GM13976 (cell line): ENCODE measurements around the gene CCL17.

Source experiments
- DNase-seq: peaks from one replicate; pipeline ENCODE4 v3.0.0; 2012; ENCODE audit warnings: low spot score
- in situ Hi-C: fragments of 300-500 bp; cut with MboI; formaldehyde crosslinking; loops from one replicate; pipeline ENCODE4 v1.12.0; 2022; ENCODE audit warnings: low sequenced_read_pairs, mixed read lengths, inconsistent platforms; ENCODE audit not compliant: unreplicated experiment
- TF ChIP-seq, protein P1 (sequence below): IDR thresholded peaks from 2 replicates; pipeline ENCODE4 v1.5.1; 2012; ENCODE audit warnings: borderline replicate concordance, mild to moderate bottlenecking; ENCODE audit not compliant: insufficient read depth; ENCODE audit errors: extremely low read depth, missing control alignments, control extremely low read depth

Gene CCL17

DNA sequence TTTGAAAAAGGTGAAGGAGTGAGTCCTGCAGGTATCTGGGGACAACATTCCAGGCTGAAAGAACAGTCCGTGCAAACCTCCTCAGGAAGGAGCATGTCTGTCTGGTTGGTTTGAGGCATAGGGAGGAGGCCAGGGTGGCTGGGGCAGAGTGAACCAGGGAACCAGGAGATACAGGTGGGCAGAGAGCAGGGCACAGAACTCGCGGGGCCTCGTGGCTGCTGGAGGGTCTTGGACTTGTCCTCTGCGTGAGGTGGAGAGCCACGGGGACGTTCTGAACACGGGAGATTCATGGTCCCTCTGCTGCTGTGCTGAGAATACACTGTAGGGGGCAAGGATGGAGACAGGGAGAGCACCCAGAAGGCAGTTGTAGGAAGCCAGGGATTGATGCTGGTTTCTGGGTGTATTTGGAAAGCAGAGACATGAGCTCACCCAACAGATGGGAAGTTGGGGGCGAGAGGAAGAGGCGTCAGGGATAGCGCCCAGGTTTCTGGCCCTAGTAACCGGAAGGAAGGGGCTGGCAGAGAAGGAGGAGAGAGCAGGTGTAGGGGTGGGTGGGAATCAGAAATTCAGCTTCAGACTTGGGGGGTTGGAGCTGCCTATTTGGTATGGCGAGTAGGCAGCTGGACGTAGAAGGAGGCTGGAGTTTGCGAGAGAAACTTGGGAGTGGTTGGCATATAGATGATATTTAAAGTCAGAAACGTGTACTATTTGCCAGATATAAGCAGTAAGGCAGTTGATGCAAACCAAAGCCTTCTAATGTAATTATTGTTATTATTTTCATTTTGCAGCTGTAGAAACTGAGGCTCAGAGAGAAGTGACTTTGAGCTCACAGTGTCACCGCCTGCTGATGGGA lies at the start of gene CCL17:
TSS of gene CCL17 (plus strand) at position 803 of the 853 bp plus-strand sequence. CDS start 9,166 bp downstream, outside the sequence.
- no peak for DNase-seq
- TF ChIP-seq, protein P1, sequence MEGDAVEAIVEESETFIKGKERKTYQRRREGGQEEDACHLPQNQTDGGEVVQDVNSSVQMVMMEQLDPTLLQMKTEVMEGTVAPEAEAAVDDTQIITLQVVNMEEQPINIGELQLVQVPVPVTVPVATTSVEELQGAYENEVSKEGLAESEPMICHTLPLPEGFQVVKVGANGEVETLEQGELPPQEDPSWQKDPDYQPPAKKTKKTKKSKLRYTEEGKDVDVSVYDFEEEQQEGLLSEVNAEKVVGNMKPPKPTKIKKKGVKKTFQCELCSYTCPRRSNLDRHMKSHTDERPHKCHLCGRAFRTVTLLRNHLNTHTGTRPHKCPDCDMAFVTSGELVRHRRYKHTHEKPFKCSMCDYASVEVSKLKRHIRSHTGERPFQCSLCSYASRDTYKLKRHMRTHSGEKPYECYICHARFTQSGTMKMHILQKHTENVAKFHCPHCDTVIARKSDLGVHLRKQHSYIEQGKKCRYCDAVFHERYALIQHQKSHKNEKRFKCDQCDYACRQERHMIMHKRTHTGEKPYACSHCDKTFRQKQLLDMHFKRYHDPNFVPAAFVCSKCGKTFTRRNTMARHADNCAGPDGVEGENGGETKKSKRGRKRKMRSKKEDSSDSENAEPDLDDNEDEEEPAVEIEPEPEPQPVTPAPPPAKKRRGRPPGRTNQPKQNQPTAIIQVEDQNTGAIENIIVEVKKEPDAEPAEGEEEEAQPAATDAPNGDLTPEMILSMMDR = no peak
- in situ Hi-C loops = loop anchor here (25.0 kb wide), 1 partner anchor 317 kb away; the partner anchor contains the start of gene CPNE2

DNA sequence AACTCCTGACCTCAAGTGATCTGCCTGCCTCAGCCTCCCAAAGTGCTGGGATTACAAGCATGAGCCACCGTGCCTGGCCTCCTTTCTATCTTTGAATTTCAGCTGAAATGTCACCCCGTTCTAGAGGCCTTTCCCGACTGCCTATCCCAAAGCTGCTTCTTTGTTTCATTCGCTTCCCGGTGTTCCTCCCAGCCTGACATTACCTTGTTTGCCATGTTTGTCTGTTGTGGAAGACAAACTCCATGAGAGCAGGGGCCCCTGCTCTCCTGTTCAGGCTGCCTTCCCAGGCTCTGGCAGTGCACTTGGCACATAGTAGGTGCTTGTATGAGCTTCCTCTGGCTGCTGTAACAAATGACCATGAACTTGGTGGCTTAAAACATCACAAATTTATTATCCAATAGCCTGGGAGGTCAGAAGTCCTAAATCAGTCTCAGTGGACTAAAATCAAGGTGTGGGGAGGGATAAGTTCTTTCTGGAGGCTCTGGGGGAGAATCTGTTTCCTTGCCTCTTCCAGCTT lies 48.6 kb upstream of the CCL17 start:
- in situ Hi-C loops = no loop called here
- TF ChIP-seq, protein P1 = no peak
- no peak for DNase-seq

DNA sequence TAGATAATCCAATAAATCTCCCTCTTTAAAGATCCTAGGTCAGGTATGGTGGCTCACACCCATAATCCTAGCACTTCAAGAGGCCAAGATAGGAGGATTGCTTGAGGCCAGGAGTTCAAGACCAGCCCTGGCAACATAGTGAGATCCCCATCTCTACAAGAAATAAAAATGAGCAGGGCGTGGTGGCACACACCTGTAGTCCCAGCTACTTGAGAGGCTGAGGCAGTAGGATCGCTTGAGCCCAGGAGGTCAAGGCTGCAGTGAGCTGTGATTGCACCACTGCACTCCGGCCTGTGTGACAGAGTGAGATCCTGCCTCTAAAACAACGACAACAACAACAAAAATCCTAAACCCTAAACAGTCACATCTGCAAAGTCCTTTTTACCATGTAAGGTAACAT lies 48.0 kb upstream of the CCL17 start:
- DNase-seq = no peak
- TF ChIP-seq, protein P1 = no peak
- in situ Hi-C loops = no loop called here

DNA sequence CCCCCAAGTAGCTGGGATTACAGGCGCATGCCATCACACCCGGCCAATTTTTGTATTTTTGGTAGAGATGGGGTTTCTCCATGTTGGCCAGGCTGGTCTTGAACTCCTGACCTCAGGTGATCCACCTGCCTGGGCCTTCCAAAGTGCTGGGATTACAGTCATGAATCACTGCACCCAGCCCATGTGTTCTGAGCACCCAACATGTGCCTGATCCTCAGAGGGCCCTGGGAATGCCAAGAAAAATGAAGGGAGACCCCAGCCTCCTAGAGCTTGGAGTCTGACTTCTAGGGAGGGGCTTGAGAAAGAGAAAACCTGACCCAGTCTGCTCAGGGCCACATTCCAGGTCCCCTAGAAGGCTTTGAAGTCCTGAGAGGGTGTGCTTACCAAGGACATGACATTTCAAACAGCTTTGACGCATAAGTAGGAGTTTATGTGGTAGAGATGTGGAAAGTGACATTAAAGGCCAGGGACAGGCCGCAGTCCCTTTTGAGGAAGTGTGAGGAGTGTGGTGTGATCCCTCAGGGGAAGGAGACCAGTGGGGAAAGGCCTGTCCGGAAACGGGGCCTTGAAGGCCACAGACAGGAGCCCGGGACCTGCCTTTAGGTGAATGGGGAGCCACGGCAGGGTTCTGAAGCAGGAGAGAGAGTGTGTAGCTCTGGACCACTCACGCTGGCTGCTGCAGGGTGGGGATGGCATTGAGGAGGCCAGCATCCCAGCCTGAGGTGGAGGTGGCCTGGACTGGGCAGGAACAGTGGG lies 47.1 kb upstream of the CCL17 start:
- TF ChIP-seq, protein P1 = no peak
- in situ Hi-C loops = no loop called here
- peak; percentile 62 for DNase-seq

DNA sequence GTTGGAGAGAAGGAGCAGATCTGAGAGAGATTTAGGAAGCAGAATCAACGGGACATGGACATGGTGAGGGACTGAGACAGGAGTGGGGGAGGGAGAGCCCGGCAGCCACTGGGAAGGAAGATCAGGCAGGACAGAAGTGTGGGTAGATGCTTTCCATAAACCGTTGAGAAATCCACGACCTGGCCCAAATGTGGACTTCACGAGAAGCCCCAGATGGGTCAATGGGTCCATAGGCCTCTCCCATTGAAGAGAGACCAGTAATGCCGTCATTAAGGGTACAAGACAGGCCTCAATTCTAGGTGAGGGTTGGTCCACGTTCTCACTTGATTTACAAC lies 46.5 kb upstream of the CCL17 start:
- DNase-seq = no peak
- TF ChIP-seq, protein P1 = no peak
- in situ Hi-C loops = no loop called here

DNA sequence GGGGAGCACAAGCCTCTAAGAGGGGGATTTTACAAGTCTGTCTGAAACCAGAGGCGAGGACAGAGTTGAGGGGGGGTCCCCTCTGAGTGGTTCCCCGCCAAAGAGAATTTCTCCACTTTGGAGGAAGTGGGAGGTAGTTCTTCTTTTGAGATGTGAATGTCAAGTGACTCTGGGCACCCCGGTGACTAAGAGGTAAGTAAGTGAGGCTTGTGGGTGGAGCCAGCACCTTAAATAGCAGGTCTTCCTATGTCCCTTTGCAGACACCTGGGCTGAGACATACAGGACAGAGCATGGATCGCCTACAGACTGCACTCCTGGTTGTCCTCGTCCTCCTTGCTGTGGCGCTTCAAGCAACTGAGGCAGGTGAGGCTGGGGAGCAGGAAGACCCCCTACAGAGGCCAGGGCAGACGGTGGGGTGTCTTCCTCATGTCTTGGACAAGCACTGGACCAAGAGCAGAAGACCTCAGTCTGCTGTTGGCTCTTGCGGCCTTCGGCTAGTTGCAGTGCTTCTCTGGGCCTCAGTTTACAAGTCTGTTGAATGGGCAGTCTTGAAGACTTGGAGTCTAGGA lies 46.0 kb upstream of the CCL17 start, which contains the start of gene CCL22:
TSS of gene CCL22 (plus strand) at position 257 of the 569 bp plus-strand sequence. CDS start at position 291, 34 bp downstream.
- DNase-seq = peak; percentile 81
- TF ChIP-seq, protein P1 = no peak
- in situ Hi-C loops = no loop called here
